ENCODE results near the gene AFF1.

The AFF1 gene

DNA sequence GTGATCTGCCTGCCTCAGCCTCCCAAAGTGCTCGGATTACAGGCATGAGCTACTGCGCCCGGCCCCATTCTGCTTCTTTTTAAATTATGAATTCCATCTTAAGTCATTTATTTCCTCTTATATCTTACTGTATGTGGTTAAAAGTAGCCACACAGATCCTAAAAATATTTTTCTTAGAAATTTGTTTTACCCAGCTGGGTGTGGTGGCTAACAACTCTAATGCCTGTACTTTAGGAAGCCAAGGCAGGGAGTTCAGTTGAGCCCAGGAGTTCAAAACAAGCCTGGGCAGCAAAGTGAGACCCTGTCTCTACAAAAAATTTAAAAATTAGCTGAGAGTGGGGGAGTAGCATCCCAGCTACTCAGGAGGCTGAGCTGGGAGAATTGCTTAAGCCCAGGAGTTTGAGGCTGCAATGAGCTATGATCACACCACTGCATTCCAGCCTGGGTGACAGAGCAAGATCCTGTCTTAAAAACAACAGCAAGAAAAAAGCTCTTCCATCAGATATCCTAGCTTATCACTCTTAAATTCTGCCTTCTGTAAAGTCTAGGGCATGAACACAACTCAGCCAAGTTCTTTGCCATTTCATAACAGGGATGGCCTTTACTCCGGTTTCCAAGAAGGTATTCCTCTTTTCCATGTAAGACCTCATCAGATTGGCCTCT is 15.1 kb upstream of the AFF1 start:
- DNase-seq (ENCODE audit: low read depth), result no peak

DNA sequence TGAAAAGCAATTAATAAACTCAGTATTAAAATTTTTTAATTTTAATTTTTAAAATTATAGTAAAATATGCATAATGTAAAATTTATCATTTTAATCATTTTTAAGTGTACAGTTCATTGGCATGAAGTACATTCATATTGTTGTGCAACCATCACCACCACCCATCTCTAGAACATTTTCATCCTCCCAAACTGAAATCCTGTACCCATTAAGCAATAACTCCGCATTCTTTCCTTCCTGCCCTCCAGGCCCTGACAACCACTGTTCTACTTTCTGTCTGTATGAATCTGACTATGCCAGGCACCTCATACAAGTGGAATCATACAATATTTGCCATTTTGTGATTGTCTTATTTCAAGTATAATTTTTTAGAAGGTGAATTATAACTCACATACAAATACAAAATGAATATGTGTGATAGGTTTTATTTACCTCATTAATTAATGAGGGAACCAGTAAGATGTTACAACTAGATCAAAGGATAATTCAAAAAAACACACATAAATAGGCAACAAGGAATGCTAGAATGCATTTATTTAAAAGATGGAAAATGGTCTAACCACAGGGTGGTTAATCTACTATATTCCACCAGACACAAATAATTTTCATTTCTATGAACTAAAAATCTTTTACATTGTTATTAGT is 13.1 kb upstream of the AFF1 start:
- DNase-seq (ENCODE audit: low read depth), result no peak

DNA sequence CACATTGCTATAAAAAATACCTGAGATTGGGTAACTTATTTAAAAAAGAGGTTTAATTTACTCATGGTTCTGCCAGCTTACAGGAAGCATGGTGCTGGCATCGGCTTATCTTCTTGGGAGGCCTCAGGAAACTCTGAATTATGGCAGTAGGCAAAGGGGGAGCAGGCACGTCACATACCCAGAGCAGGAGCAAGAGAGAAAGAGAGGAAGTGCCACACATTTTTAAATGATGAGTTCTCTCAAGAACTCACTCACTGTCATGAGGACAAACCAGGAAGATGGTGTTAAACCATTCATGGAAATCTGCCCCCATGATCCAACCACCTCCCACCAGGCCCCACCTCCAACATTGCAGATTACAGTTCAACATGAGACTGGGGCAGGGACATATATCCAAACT is 10.0 kb upstream of the AFF1 start:
- no peak for DNase-seq (ENCODE audit: low read depth)

DNA sequence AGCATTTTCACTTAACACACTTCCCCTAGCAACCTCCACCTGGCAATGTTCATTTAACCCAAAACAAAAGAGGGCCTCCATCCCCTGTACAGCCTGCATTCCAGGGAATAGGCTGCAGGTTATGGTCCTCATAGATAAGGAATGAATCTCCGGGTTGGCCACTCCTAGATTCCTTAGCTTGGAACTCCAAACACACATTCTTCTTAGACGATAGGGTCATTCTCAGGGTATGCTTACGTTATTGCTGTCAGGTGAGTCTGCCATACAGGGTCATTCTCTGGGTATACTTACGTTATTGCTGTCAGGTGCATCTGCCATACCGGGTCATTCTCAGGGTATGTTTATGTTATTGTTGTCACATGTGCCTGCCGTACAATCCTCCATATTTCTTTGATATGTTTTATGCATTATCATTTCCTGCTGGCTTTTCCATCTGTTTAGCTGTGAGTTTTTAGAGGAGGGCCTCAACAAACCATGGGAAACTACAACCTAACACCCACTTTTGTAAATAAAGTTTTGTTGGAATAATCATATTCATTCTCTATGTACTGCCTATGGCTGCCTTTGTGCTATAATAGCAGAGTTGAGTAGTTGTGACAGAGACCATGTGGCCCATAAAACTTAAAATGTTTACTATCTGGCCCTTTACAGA is 8.2 kb upstream of the AFF1 start:
- DNase-seq (ENCODE audit: low read depth), result no peak

DNA sequence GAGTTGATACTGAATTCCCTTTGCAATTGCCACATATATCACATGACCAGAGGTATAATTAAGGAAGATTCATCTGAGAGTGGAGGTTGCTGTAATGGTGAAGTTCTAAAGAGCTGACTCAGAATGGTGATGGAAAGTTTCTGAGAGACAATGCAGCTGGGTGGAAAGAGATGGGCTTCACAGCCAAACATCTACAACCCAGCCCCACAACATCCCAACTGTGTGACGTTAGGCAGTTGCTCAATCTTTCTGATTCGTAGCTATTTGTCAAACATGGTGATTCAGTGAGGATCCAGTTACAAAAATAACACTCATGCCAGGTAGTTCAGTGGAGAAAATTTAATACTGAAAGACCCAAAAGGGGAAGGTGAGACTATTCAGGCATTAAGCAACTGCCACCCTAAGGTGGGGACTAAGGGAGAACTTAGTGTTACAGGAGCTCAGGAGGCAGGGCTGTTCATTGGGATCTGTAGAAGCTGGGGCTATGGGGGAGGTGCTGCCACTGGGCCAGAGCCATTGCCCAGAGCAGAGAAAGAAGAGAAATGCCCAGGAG is 6.9 kb upstream of the AFF1 start:
- no peak for DNase-seq (ENCODE audit: low read depth)

DNA sequence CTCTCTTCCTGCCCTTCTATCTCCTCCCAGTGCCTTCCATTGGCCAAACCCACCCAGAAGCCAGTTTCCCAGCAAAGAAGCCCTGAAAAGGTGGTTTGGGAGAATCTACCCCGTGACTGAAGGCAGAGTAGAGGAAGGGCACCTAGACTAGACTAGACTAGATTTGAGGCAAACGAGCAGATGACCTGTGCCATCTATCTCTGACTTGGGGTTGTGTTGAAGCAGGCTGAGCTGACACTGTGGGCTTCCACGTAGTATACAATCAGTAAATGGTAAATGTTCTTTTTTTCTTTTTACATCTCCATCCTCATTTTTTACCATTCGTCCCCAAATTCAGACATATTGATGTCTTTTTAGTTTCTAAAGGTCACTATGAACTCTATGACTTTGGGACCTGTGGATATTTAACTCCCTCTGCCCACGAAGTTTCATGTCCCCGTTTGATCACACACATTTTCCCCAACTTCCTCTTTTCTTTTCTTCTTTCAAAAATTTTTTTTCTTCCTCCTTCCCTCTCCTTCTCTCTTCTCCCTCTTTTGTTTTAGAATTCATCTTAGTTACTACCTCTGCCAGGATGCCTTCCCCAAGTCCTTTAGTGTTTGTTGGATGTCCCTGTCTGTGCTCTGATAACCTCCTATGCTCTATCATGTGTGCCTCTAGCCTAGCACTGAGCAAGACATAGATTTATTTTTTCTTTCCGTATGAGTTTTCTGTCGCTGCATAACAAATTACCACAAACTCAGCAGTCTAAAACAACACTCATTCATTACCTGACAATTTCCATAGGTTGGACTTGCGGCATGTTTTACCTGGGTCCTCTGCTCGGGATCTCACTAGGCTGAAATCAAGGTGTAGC is 6.2 kb upstream of the AFF1 start:
- DNase-seq (ENCODE audit: low read depth), result no peak

DNA sequence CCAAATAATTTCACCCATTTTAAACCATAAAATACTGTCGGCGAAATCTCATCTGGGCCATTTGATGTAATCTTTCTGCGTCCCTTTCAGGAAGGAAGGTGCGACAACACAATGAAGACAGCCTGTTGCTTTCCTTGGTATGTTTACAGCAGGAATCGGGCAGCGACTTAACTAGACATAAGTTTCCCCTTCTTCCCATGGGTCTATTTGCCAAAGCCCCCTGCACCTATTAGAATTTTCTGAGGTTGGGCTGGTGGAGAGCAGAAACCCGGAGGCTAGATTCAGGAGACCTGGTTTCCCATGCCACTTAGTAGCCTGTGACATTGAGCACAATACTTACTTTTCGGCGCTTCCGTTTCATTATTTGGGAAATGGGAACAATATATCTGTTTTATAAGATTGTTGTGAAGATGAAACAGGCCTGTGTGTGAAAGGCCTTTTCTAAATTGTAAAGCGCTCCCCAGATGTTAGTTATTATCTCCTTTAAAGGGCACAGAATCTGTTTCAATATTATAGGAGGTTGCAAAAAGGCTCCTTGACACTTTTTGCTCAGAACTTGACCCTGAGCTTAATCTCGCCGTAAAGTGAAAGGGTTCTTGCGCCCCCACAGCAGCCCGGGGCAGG is 552 bp upstream of the AFF1 start:
- DNase-seq (ENCODE audit: low read depth), result no peak

DNA sequence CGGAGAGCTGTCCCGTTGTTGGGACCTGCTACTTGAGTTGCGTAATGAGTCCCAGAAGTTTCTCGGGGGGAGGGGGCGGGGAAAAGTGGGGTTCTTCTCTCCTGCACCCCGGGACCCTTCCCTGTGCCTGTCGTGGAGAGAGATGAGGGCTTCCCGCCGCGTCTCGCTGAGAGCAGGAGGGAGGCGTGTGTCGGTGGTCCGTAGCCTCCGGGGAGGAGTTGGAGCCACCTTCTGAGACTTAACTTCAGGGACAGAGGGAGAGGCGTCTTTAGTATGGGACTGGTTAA is 698 bp downstream of the AFF1 start:
- DNase-seq (ENCODE audit: low read depth), result peak; percentile 9

DNA sequence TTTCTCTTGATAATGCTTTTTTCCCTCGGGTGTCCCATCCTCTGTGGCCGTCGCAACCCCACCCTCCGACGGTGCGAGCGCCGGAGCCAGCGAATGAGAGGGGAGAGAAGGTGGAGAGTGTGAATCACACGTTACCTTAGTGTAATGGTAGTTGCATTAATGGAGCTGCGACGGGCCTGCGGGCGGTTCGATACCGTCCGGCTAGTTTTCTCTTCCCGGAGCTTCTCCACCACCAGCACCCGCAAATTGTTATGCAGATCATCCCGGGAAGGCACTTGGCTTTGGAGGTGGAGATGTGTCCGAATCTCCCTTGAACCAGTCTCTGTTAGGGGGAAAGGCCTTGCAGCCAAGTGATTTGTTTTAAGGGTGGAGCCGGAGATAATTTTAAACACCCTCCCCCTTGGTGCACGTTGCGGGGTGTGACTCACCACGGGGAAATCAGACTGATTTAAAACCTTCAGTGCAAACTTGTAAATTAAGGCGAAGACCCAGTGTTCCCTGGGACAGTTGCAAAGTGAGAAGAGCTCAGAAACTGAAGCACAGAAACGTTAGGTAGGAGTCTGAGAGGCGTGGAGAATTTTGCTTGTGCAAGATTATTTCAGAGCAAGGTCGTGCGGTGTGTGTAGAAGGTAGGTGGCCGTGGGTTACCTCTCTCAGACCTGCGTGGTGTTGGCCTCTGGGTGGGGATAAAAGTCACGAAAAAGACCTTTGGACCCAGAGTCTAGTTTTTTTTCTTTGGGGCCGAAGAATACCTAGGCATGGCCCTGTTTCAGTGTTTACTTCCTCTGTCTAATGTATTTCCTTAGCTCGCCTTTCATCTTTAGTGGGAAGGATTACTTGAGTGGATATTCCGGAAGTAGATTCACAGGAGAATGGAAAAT is 1.3 kb downstream of the AFF1 start:
- peak; percentile 43 for DNase-seq (ENCODE audit: low read depth)

DNA sequence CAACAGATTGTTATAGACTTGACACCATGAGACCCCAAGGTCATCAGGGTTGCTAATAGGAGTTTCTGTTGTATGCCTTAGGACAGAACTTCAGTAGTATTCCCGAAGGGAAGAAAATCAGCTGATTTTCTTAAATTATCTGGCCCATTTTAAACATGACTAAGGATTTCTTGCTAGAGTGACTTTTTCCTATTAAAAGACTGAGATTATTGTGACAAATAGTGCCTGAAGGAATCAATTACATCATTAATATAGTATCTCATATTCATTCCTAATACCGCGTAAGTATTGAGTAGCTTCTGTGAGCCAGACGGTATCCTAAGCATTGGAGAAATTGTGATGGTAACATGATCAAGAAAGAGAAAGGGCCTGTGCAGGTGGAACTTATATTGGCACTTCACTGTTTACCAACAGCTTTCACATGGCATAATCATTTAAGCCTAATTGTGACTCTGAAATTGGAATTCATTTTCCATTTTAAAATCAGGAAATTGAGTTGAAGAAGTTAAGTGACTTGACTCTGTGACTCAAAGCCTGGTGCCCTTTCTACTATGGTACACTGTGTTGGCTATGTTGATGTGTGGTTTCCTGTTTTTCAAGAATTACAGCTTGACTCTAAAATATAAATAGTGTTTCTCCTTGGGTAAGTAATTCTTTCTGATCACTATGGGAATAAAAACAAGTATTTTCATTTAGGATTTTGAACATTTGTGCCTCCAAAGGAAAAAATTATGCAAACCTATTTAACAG is 4.1 kb downstream of the AFF1 start:
- DNase-seq (ENCODE audit: low read depth), result no peak

DNA sequence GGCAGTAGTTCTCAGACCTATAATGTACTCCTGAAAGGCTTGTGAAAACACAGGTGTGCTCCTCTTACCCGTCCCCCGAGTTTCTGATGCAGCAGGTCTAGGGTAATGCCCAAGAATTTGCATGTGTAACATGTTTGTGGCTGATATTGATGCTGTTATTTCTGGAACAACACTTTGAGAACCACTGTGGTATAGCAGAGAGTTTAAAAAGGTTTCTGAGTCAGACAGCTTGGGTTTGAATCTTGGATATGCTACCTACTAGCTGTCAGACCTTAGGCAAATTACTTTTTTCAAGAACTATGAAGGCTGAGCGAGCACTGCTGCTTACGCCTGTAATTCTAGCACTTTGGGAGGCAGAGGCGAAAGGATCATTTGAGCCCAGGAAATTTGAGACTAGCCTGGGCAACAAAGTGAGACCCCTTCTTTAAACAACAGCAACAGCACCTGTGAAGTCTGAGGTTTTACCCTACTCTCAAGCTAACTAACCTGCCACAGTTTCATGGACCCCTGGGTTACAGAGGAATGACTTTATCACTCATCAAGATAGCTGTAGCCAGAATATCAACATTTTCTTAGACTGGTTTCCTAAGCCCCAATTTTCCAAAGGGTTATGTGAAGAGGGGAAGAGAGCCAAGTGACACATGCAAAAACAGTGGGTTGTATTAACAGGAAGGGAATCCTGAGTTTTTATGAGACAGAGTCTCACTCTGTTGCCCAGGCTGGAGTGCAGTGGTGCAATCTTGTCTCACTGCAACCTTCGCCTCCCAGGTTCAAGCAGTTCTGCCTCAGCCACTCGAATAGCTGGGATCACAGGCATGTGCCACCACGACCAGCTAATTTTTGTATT is 5.1 kb downstream of the AFF1 start:
- no peak for DNase-seq (ENCODE audit: low read depth)

DNA sequence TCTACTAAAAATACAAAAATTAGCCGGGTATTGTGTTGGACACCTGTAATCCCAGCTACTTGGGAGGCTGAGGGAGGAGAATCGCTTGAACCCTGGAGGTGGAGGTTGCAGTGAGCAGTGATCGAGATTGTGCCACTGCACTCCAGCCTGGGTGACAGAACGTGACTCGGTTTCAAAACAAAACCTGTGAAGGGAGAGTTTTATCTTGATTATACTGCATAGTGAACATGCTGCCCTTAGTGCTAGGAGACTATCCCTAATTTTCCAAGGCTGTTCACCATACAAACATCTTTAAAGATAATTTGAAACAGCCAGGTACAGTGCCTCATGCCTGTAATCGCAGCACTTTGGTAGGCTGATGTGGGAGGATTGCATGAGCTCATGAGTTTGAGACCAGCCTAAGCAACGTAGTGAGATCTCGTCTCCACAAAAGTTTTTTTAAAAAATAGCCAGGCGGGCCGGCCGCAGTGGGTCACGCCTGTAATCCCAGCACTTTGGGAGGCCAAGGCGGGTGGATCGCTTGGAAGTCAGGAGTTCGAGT is 6.2 kb downstream of the AFF1 start:
- DNase-seq (ENCODE audit: low read depth), result no peak

DNA sequence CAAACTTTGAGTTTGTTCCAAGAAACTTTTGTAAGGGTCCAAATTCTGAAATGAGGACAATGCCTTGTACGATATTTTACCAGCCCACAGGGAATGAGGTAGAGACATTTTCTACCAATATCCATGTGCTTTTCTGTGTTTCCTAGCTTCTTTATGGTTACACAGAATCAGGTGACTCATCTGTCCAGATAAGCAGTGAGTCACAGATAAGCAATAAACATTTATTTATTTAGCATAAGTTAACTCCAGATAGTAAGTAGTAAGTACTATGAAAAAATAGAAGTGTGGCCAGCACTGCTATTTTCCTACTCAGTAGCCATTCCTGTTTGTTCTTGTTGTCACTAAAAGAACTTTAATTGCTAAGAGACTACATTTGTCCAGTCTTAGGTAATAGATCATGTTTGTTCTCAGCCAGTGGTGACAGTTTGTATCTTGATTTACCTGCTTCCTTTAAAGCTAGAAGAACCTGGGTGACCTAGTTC is 7.4 kb downstream of the AFF1 start:
- no peak for DNase-seq (ENCODE audit: low read depth)

DNA sequence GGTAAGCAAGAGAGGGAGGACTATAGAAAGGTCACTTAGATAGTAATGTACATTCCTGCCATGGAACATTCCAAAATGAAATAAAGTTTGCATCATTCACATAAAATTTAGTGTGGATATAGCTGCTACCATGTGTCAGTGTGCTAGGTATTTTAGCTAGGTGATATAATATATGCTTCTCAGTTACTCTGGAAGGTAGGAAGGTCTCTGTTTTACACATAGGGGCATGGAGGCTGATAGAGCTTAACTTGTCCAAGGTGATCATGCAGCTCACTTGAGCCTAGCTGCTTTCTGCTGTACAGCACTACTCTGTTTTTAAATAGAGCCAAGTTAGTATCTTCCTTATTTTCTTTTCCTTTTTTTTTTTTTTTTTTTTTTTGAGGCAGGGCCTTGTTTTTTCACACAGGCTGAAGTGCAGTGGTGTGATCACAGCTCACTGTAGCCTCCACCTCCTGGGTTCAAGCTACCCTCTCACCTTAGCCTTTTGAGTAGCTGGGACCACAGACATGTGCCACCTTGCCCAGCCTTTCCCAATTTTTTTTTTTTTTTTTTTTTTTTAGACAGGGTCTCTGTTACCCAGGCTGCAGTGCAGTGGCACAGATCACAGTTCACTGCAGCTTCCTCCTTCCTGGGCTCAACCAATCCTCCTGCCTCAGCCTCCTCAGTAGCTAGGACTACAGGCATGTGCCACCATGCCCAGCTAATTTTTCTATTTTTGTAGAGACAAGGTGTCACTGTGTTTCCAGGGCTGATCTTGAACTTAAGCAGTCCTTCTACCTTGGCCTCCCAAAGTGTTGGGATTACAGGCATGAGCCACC is 10.4 kb downstream of the AFF1 start:
- DNase-seq (ENCODE audit: low read depth), result no peak

DNA sequence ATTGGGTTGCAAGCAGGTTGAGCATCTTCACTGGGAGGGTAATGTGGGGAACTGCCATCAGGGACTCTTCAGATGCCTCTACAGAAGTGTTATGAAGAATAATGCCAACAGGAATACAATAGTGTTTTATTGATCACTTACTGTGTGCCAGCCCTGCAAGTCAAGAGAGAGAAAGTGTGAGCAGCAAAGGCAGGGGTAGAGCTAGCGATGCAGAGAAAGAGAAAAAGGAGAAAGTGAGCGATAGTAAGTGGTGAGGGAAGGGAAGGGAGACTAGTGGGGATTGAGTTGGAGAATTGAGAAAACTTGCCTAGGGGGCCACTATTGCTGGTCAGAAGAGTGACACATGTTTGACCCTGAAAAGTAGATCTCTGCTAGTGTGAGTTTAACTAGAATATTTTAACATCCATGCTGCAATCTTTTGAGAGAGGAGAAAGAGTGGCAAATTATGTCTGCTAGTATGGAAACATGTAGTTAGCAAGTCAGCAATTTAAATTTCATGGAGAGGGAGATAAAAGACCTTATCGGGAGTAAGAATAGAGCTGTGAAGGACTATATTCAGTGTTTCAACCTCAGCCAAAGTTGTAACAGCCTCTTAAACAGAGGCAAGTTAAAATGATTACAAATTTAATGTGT is 12.2 kb downstream of the AFF1 start:
- no peak for DNase-seq (ENCODE audit: low read depth)

DNA sequence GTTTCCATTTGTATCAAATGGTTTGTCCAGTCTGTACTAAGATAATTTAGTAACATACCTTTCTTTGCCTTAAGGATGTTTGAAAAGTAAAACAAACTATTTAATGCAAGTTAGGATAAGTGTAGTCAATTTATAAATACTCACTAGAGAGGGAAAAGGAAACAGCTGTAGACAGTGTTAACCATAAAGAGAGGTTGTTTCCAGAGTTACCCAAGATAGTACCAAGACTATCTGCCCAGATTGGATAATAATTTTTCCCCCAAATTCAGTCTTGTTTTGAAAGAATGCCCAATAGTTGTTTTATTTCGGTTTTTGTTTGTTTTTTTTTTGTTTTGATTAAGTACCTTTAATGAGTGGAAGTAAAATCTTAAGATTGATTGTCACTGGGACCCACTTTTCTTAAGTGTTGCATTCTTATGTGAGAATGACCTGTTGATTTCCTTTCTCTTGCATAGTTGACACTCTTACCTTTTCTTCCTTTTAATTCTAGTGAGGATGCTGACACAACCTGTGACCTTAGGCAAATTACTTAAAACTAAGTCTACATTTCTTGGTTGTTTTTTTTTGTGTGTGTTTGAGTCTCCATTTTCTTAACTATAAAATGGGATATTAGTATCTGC is 12.8 kb downstream of the AFF1 start:
- DNase-seq (ENCODE audit: low read depth), result no peak

DNA sequence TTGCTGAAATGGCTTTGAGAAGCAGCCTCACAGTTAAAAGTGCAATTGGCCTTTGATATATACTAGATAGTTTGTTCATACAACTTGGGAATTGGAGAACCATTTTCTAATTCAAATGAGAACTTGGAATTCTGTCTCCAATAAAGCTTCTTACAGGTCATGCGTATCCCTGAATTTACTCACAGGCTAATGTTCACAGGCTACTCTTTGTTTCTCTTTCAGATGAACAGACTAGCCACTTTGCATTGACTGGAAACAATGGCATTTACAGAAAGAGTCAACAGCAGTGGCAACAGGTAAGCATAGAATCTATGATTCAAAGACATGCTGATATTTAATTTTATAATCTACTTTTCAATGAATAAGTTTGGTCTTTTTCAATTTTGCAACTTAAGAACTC is 13.5 kb downstream of the AFF1 start:
- no peak for DNase-seq (ENCODE audit: low read depth)
